ENCODE data around the gene GOLGA8R.
"Not testable (repeated sequence)": the region's sequence is repeated elsewhere in the genome, so short reads cannot be mapped to it uniquely, and the experiment has no call there.

Gene GOLGA8R, protein sequence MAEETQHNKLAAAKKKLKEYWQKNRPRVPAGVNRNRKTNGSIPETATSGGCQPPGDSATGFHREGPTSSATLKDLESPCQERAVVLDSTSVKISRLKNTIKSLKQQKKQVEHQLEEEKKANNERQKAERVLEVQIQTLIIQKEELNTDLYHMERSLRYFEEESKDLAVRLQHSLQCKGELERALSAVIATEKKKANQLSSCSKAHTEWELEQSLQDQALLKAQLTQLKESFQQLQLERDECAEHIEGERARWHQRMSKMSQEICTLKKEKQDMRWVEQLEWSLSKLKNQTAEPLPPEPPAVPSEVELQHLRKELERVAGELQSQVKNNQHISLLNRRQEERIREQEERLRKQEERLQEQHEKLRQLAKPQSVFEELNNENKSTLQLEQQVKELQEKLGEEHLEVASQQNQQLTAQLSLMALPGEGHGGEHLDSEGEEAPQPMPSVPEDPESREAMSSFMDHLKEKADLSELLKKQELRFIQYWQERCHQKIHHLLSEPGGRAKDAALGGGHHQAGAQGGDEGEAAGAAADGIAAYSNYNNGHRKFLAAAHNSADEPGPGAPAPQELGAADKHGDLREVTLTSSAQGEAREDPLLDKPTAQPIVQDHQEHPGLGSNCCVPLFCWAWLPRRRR
- long read RNA-seq, donor 1, partial matches to known transcripts, result 0 of 1 reads
- long read RNA-seq, donor 1, other reads (novel, unspliced or antisense), result 0 of 1 reads
- long read RNA-seq, donor 2, result 0 reads
- long read RNA-seq, donor 3, result 0 reads
- long read RNA-seq, donor 4, result 0 reads
- long read RNA-seq, donor 5, result 0 reads
- long read RNA-seq, donor 6, partial matches to known transcripts, result 0 of 1 reads
- long read RNA-seq, donor 6, other reads (novel, unspliced or antisense), result 0 of 1 reads
- long read RNA-seq, donor 7, result 0 reads
- long read RNA-seq, donor 8, partial matches to known transcripts, result 0 of 1 reads
- long read RNA-seq, donor 8, other reads (novel, unspliced or antisense), result 0 of 1 reads

DNA sequence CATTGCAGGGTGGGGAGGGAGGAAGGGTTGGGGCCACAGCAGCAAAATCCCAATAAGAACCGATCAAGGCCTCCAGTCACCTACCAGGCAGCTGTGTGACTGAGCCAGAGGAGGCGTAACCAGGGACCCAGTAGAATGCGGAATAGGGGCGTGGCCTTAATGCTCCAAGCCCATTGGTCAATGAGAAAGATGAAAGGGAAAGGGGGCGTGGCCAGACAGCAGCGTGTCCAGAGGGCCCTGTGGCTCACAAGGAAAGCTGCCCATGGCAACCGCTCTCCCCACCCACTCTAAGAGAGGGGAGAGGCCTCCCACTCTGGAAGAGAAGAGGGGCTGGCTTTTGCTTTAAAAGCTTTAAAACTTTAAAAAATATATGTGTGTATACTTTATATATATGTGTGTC is at the start of gene GOLGA8R:
Gene GOLGA8R (minus strand): TSS at position 101 of the 400 bp plus-strand sequence. CDS start 98 bp downstream, at position 3.
- DNase-seq, result not testable (repeated sequence)

DNA sequence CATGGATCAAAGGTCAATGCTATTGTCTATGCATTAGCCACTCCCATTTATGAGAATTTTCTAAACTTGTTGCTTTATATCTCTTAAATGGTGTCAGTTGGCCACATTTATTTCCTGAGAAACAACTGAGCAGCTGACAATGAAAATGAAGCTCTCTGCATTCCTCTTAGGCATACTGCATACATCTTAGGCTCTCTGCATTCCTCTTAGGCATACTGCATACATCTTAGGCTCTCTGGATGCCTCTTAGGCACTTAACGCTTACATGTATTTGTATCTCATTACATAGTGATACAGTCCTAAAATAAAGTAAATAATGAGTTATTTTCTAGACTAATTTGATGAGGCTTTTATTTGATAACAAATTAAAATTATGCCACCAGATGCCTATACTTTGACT is 49.8 kb upstream of the GOLGA8R start:
- not testable (repeated sequence) for DNase-seq

DNA sequence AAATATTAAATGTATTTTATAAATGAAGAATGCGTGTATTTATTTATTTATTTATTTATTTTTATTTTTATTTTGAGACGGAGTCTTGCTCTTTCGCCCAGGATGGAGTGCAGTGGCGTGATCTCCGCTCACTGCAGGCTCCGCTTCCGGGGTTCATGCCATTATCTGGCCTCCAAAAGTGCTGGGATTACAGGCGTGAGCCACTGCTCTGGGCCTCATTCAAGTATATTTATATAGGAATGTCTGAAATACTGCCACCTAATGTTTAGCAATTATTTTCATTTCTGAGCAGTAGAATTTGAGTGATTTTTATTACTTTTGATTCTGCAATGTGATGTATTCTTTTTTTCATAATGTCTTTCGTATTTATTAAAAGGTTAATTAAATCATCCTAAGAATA is 48.1 kb upstream of the GOLGA8R start:
- not testable (repeated sequence) for DNase-seq

DNA sequence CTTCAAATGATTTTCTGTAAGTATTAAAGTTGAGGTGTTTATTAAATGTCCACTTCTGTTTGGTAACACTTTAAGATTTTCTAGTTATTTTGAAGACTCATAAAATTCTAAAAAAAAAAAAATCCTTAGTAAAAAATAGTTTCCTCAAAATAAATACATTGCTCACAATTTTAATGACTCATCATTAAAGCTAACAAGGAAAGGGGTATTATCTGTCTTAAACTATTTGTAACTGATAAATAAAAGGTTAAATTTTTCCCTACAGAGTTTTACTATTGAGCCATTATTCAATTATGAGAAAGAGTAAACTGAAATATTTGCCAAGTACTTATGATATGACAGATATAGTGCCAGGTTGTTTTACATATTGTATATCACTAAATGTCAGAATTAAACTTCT is 38.6 kb upstream of the GOLGA8R start:
- not testable (repeated sequence) for DNase-seq

DNA sequence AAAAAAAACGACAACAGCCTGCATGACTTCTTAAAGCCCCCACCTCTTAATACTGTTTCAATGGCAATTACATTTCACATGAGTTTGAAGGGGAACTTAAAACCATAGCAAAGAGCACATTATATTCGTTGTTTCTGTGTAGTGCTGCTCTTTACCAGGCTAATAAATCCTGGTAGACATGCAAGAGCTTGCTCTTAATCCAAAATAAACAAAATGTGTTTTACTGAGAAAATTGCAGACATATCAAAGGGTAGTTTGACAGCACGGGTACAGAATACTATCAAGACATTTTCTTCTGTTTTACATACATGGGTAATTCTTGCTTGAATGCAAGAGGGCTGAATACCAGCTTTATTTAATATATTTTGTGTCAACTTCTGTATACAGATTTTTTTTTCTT is 24.3 kb upstream of the GOLGA8R start:
- not testable (repeated sequence) for DNase-seq

DNA sequence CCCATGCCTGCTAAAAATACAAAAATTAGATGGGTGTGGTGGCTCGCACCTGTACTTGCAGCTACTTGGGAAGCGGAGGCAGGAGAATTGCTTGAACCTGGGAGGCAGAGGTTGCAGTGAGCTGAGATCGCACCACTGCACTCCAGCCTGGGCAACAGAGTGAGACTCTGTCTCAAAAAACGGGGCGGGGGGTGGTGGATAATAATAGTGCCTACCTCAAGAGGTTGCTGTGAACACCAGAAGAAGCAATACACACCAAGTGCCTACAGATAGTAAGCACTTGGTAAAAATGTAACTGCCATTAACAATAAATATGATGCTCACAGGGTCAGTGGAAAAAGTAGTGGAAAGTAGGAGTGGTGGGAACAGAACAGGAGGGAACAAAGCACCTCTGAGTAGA is 21.8 kb upstream of the GOLGA8R start:
- DNase-seq, result not testable (repeated sequence)

DNA sequence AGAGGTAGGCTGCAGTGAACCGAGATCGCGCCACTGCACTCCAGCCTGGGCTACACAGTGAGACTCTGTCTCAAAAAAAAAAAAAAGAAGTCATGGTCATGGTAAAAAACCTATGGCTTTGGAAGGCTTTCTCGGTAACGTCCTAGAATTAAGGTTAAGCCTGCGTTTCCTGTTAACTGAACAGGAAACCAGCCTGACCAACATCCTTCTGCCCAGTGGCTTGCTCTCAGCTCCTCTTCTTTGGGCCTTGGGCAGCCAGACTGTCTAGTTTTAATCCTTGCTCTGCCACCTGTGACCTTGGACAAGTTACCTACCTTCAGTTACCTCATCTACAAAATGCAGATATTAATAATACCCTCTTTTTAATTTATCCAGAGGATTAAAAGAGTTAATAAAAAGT is 6.7 kb upstream of the GOLGA8R start:
- DNase-seq, result not testable (repeated sequence)

DNA sequence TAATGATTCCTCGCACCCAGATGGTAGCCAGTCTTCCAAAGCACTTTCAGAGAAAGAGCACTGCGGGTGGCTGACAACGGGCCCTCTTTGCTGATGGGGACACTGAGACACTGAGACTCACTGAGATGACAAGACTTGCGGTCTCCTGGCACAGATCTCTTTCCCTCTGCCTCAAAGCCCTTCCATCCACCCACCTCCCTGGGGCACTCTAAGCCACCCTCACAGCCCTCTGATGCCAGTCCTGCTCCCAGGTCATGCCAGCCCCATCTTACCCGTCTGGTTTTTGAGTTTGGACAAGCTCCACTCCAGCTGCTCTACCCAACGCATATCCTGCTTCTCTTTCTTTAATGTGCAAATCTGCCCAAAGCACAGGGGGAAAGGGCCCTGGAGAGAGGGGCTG is 6.4 kb downstream of the GOLGA8R start:
- DNase-seq, result not testable (repeated sequence)

DNA sequence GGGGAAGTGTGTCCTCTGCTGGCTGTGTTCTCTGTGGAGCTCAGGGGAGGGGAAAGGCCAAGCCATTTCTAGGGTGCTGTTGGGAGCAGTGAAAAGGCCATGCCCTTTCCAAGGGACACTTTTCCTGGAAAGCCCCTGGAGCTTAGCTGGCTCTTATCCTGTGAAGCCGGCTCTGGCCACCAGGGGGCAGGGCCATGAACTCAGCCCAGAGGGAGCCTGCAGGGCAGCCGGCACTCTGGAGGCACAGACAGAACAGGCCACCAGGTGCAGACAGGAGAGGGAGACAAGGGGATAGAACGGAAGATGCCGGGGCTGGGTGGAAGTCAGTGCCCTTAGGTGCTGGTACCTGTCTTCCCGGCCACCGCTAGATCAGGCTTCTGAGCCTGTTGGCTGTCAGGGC is 15.1 kb downstream of the GOLGA8R start:
- not testable (repeated sequence) for DNase-seq

DNA sequence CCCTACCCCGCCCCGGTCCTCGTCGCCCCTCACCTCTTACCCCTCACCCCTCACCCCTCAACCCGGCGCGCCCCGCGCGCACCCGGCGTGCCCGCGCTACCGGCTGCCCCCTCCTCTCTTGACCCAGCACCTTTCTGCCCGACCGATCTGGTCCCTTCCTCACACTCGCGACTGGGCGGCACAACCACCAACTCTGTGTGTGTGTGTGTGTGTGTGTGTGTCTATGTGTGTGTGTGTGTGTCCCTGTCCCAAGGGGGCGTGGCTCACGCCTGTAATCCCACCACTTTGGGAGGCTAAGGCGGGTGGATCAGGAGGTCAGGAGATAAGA is 20.4 kb downstream of the GOLGA8R start:
- not testable (repeated sequence) for DNase-seq

DNA sequence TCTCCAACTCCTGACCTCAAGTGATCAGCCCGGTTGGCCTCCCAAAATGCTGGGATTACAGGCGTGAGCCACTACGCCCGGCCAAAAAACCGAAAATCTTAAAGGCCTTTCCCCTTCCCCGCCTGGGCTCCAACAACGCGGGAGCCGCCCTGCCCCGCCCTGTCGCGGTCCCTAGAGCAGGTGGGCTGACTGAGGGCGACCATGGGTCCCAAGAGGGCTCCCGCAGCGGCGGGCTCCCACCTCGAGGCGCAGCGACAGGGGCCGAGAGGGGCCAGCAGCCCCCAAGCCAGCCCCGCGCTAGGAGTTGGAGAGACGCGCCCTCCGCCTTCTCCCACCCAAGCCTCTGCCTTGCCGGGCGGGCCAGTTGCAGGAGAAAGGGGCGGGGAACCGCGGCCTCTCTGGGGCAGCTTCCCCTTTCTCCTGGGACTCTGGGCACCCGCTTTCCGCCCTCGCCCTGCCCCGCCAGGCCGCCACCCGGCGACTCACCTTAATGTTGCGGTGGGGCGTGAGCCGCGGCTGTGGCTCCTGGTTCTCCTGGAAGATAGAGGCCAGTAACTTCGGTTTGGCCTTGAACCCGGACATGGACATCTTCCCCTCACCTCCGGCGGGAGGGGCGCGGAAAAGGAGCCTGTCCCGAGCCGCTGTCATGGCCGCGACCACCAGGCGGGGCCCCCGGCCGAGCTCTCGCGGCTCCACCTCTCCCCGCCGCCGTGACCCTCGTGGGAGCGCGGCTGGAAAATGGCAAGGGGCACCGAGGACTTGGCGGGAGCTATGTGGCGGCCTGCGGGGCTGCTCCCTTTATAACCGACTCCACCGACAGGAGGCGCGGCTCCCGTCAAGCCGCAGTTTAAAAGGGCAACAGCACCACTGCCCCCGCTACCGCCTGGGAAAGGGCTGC is 21.0 kb downstream of the GOLGA8R start, which contains the start of gene CHRFAM7A:
Gene CHRFAM7A (minus strand): TSS at position 775 of the 898 bp plus-strand sequence. CDS start 10,189 bp downstream, outside the sequence.
- DNase-seq, result not testable (repeated sequence)

DNA sequence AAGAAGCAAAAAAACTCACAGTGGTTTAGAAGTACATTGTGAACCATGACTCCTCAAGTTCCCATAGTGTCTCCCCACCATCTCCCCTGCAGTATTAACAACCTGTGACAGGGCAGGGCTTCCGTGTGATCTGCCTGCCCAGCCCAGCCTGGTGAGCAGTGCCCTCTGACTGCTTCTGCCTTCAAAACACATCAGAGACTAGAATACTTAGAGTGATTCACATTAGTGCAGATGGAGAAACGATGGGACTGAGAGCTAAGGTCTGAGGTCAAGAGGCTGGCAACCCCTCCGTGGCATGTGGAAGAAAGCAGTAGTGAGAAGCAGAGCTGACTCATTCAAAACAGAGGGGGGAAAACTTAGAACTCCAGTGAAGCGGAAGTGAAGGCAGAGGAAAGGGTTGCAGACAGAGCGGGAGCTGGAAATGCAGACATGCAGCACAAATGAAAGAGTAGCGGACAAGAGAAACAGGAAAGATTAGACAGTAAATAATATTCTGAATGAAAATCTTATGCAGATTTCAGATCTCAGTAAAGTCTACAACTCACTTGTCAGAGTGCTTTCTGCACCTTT is 27.7 kb downstream of the GOLGA8R start:
- not testable (repeated sequence) for DNase-seq

DNA sequence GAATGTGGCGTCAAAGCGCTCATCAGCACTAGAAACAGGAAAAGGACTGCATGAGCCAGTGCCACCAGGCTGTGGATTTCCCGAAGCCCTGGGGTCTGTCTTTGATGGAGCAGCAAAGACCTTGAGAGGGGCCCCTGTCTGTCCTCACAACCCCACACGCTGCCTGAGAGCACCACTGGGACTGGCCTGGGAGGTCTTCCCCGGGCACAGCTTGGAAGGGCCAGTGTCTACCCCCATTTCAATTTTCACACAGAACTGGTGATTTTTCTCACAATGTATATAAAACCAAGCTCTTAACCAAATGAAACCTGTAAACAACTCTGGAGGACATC is 37.0 kb downstream of the GOLGA8R start:
- not testable (repeated sequence) for DNase-seq

DNA sequence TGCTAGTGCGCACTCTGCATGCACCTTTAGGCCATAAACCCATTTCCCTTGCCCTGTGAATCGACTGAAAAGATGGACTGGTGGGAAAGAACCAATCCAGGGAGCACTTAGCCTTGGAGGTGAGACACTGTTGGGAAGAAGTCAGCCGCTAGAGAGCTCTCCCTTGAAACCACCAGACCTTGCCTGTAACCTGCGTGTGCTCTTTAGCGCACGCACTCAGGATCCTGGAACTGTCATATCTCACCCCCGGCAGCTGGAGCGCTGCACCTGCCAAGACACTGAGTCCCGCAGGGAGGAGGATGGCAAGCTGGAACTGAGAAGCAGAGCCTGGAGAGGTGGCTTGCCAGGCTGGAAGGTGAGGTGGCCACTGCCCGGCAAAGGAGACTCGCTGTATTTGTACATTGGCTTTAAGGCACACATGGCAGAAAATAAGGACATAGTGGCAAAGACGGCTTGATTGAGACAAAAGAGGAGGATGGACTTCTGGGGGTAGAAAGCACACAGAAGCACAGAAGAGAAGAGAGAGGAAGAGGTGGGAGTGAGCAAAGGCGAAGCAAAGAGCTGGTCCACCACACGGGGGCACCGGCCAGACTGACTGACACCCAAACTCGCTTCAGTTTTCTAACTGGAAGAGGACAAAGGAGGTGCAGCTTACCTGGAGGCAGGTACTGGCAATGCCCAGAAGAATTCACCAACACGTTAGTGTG is 37.5 kb downstream of the GOLGA8R start:
- DNase-seq, result not testable (repeated sequence)

DNA sequence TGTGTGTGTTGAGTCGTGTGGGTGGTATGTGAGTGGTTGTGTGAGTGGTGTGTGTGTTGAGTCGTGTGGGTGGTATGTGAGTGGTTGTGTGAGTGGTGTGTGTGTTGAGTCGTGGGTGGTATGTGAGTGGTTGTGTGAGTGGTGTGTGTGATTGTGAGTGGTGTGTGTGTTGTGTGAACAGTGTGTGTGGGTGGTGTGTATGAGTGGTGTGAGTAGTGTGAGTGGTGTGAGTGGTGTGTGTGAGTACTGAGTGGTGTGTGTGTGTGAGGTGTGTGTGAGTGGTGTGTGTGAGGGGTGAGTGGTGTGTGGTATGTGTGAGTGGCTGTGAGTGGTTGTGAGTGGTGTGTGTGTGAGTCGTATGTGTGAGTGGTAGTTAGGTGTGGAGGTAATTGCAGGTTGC is 38.2 kb downstream of the GOLGA8R start:
- DNase-seq, result not testable (repeated sequence)

DNA sequence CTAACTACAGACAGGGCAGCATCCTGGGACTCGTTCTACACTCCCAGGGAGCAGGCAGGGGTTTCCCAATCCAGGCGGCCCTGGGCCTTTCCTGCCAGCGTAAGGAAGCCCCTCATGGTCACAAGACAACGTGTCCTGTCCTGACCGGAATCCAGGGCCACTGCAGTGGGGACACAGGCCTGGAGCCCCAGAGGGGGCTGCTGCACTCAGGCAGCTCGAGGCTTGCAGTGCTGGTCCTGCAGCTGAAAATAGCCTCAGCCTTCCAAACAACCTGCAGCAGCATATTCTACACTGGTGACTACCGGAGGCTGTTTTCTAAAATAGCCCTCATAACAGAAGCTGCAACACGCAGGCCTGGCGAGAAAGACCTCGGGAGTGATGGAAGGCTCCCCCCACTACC is 39.2 kb downstream of the GOLGA8R start:
- not testable (repeated sequence) for DNase-seq

DNA sequence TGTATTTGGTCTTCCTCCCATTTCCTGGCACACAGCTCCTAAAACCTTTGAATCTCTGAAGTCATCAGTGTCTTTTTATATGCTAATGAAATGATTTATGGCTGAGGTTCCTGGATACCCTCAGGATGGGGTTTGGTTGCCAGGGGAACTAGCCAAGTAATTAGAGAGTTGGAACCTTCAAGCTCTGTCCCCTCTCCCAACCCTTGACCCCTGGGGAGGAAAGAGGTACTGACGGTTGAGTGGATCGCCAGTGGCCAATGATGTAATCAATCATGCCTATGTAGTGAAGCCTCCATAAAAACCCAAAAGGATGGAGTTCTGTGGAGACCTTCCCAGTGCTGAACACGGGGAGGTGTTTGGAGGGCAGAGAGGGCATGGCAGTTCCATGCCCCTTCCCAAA is 45.8 kb downstream of the GOLGA8R start:
- not testable (repeated sequence) for DNase-seq

DNA sequence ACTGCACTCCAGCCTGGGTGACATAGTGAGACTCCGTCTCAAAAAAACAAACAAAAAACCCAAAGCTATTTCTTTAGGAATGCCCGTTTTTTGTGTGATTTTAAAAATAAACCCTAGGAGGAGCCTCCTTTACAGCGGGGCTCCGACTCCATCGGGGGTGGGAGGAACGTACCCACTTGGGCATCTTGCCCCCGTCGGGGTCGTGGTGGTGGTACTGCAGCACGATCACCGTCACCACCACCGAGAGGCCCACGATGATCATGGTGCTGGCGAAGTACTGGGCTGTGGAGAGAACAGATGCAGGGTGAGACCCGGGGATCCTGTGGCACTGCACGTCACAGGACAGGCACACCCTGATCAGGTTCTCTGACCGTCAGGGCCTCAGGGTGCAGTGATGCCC is 46.8 kb downstream of the GOLGA8R start:
- not testable (repeated sequence) for DNase-seq

DNA sequence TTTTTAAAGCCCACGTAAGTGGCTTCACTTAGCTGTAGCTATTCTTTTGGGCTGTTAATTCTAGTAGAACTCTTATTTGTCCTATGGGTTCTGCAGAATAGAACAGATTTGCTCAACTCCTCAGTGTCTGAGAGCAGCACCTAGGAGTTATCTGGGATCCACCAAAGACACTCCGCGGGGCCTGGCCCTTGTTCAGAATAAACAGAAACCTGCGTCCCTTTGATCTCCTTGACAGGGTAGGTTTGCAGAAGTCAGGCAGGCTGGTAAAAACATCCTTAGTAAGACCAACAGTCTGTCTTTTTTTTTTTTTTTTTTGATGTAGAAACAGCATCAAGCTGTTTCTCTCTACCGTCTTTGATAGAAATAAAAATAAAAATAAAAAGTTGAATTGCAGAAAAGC is 52.7 kb downstream of the GOLGA8R start:
- not testable (repeated sequence) for DNase-seq

DNA sequence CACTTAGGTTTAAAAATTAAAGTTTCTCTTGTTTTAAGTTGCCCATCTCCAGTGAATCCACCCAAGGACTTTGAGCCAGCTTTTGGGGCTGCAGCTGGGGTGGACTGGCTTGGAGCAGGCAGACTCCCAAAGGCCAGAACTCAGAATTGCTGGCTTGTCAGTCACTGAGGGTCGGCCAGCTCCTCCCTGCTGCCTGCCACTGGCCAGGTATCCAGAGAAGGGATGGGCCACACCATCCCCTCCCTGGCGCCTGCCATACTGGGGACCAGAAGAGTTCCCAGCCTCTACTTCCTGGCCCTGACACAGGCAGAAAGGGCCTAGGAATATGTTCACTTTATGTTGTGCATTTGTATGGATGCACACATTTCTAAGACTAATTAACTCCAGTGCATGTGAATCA is 53.1 kb downstream of the GOLGA8R start:
- DNase-seq, result not testable (repeated sequence)

DNA sequence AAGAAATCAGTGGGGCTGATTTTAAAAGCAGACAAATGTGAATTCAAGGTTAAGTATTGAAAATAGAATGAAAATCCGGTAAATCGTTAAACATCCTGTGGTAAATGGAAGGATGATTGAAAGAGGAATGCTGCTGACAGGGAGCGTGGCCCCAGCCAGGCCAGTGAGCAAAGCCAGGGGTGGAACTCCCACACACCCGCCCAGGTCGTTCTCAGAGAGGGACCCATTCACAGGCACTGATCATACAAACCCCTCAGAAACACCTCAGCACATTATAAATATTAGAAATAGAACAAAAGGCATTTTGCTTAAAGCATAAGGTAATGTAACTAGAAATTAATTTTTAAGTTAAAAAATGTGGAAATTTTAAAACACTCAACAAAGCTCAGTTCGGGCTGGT is 59.0 kb downstream of the GOLGA8R start:
- not testable (repeated sequence) for DNase-seq
